HG02885 (cell line): ENCODE results near the gene RTN4IP1.
"Not testable (repeated sequence)": the region's sequence is repeated elsewhere in the genome, so short reads cannot be mapped to it uniquely, and the experiment has no call there.

Experiments
- ATAC-seq: cut with Tn5 transposase; IDR thresholded peaks from one replicate; pipeline ENCODE4 v1.9.1; 2021; ENCODE audit warnings: mild to moderate bottlenecking; ENCODE audit not compliant: unreplicated experiment, poor library complexity

Gene RTN4IP1

GRCh38 chr6:106628658-106629102 lies 618 bp downstream of the RTN4IP1 start:
- ATAC-seq: no peak

- ATAC-seq: not testable (repeated sequence)
These were observed 1.5 kb downstream of the RTN4IP1 start for GRCh38 chr6:106627760-106628159.

- ATAC-seq: no peak
These were observed 2.8 kb downstream of the RTN4IP1 start for GRCh38 chr6:106626485-106626884.

GRCh38 chr6:106623039-106623438 lies 6.3 kb downstream of the RTN4IP1 start:
- no peak for ATAC-seq

GRCh38 chr6:106622412-106622811 lies 6.9 kb downstream of the RTN4IP1 start:
- ATAC-seq: no peak

- no peak for ATAC-seq
These were observed 8.2 kb downstream of the RTN4IP1 start for GRCh38 chr6:106620931-106621672.

- ATAC-seq: no peak
These were observed 10.1 kb downstream of the RTN4IP1 start for GRCh38 chr6:106619223-106619622.

GRCh38 chr6:106618324-106618723 lies 11.0 kb downstream of the RTN4IP1 start:
- ATAC-seq: no peak

- no peak for ATAC-seq
These were observed 11.4 kb downstream of the RTN4IP1 start for GRCh38 chr6:106617857-106618256.

GRCh38 chr6:106617302-106617701 lies 12.0 kb downstream of the RTN4IP1 start:
- ATAC-seq: no peak

- no peak for ATAC-seq
These were observed 14.6 kb downstream of the RTN4IP1 start for GRCh38 chr6:106614592-106615257.

GRCh38 chr6:106614166-106614565 lies 15.1 kb downstream of the RTN4IP1 start:
- ATAC-seq: no peak

- ATAC-seq: no peak
These were observed 15.7 kb downstream of the RTN4IP1 start for GRCh38 chr6:106613590-106613989.

GRCh38 chr6:106612671-106613416 lies 16.5 kb downstream of the RTN4IP1 start:
- ATAC-seq: no peak

GRCh38 chr6:106611030-106611429 lies 18.3 kb downstream of the RTN4IP1 start:
- ATAC-seq: no peak

- ATAC-seq: peak; percentile 57
These were observed 19.6 kb downstream of the RTN4IP1 start for GRCh38 chr6:106609699-106610098.

- ATAC-seq: peak; percentile 72
These were observed 21.1 kb downstream of the RTN4IP1 start for GRCh38 chr6:106608080-106608668.

- ATAC-seq: no peak
These were observed 29.0 kb downstream of the RTN4IP1 start for GRCh38 chr6:106600329-106600728.

- no peak for ATAC-seq
These were observed 29.9 kb downstream of the RTN4IP1 start for GRCh38 chr6:106599440-106599839.

GRCh38 chr6:106591111-106591825 lies 38.0 kb downstream of the RTN4IP1 start:
- no peak for ATAC-seq
